ENCODE data around the gene EIF4EBP2.

DNA sequence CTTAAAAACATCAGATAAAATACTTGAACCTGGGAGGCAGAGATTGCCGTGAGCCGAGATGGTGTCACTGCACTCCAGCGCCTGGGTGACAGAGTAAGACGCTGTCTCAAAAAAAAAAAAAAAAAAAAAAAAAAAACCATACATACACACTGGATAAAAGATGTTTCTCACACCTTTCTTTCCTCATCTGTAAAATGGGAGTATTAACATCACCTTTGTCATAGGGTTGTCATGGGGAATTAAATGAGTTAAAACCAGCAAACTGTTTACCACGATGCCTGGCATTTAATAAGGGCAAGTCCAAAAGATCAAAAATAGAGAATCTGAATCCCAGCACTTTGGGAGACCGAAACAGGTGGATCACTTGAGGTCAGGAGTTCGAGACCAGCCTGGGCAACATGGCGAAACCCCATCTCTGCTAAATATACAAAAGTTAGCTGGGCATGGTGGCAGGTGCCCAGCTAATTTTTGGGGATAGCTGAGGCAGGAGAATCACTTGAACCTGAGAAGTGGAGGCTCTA is 34.4 kb upstream of the EIF4EBP2 start:
- no peak for TF ChIP-seq CTCF (IDR thresholded peaks at IDR 0.05)
- TF ChIP-seq POLR2A (IDR thresholded peaks at IDR 0.05): no peak

Data from adrenal gland (tissue), 5 donors.